Adipocyte (in vitro differentiated cells): ENCODE data around the gene SPAG5.

ENCODE experiments used
- DNase-seq: peaks from one replicate; pipeline ENCODE4 v3.0.0-alpha.2; 2015; ENCODE audit warnings: low read depth
- H3K27me3 ChIP-seq: replicated peaks from 2 replicates; pipeline ENCODE4 v1.7.0; 2013; ENCODE audit warnings: mild to moderate bottlenecking, low read length, moderate library complexity; ENCODE audit not compliant: control insufficient read depth, insufficient read depth
- H3K36me3 ChIP-seq: 2 replicates; pipeline ENCODE4 v1.7.0; 2013; ENCODE audit warnings: low read length, mild to moderate bottlenecking, moderate library complexity; ENCODE audit not compliant: control insufficient read depth, insufficient read depth, severe bottlenecking
- H3K4me1 ChIP-seq: 2 replicates; pipeline ENCODE4 v1.7.0; 2013; ENCODE audit warnings: mild to moderate bottlenecking, low read length, moderate library complexity; ENCODE audit not compliant: control insufficient read depth, insufficient read depth
- H3K4me3 ChIP-seq: 2 replicates; pipeline ENCODE4 v1.7.0; 2013; ENCODE audit warnings: mild to moderate bottlenecking, low read length, moderate library complexity
- H3K9ac ChIP-seq: 2 replicates; pipeline ENCODE4 v1.7.0; 2013; ENCODE audit warnings: mild to moderate bottlenecking, low read length, moderate library complexity
- H3K9me3 ChIP-seq: 2 replicates; pipeline ENCODE4 v1.7.0; 2013; ENCODE audit warnings: mild to moderate bottlenecking, low read length, moderate library complexity; ENCODE audit not compliant: control insufficient read depth

SPAG5 gene

DNA sequence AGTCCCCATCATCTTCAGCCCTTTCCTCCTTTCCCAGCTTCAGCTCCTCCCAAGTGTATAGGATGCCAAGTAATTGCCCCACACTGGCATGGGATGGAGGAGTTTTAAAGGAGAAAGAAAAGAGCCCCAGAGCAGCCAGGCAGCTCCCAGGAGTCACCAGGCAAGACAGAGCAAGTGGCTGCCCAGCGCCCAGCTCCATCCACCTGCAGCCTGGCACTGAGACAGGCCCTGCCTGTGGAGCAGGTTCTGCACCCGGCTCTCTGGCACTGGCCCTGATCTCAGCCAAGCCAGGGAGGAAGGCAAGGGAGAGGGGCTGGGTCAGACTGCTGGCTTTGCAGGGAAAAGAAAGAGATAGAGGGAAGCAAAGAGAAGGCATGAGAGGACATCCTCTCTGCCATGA is 71.0 kb downstream of the SPAG5 start:
- Histone ChIP-seq H3K27me3 (no peaks in the 10 kb centered on the region), H3K9me3 (no peaks in the 10 kb centered on the region), H3K9ac (no peak overlapping the region), H3K4me3 (no peak overlapping the region), H3K36me3 (no peaks in the 10 kb centered on the region), H3K4me1 (peaks cover 7% of the 10 kb centered on the region)
- DNase-seq, result no peak
